Bronchial epithelial cell (primary cell): Measurements from ENCODE around the gene IL12RB2. TPM values are rescaled to one million over a fixed set of nuclear protein-coding genes. Genes with fewer than 3 reads are reported as not detected.
A peak's percentile ranks its signal among the peaks of the same experiment; 100 is the strongest.

ENCODE experiments used
- DNase-seq: peaks from one replicate; pipeline ENCODE4 v3.0.0-alpha.2; 2010; ENCODE audit warnings: low read depth
- FAIRE-seq: peaks from 2 replicates; lab custom pipeline; 2011; peaks lifted over from hg19 to GRCh38; lab: Jason Lieb, UNC
- H3K27me3 ChIP-seq: 2 replicates; pipeline ENCODE4 v1.5.1; 2011; ENCODE audit warnings: low read length; ENCODE audit not compliant: control insufficient read depth, insufficient read depth
- H3K36me3 ChIP-seq: 2 replicates; pipeline ENCODE4 v1.5.1; 2011; ENCODE audit warnings: low read length; ENCODE audit not compliant: control insufficient read depth, insufficient read depth
- H3K4me3 ChIP-seq: 2 replicates; pipeline ENCODE4 v1.5.1; 2011; ENCODE audit warnings: mild to moderate bottlenecking, low read depth, low read length, control low read depth
- CTCF ChIP-seq: IDR thresholded peaks from 2 replicates; pipeline ENCODE4 v1.5.1; 2011; ENCODE audit warnings: mild to moderate bottlenecking, moderate library complexity, low read length, control low read depth, inconsistent platforms; ENCODE audit not compliant: insufficient read depth, severe bottlenecking
- total RNA-seq: library from RNA; depleted of rRNA; stranded (reverse); fragments of >200 nt; gene quantifications from 2 replicates; pipeline ENCODE4 v1.2.1, GENCODE V29; 2014

IL12RB2 gene
- total RNA-seq, 1 donor from 2014 or later = 0.53 TPM

GRCh38 chr1:67324068-67324467 lies 16.4 kb downstream of the IL12RB2 start:
- TF ChIP-seq CTCF = no peak
- DNase-seq = no peak
- Histone ChIP-seq H3K4me3 (no peak overlapping the region), H3K27me3 (no peaks in the 10 kb centered on the region), H3K36me3 (no peaks in the 10 kb centered on the region)
- FAIRE-seq = no peak

GRCh38 chr1:67327864-67328466 lies 20.3 kb downstream of the IL12RB2 start:
- Histone ChIP-seq H3K4me3 (no peak overlapping the region), H3K27me3 (no peaks in the 10 kb centered on the region), H3K36me3 (no peaks in the 10 kb centered on the region)
- no peak for FAIRE-seq
- no peak for TF ChIP-seq CTCF
- DNase-seq = peak; percentile 29

- DNase-seq (peak; percentile 45), FAIRE-seq (no peak)
- no peak for TF ChIP-seq CTCF
- no peak overlapping the region for H3K4me3 ChIP-seq
- no peaks in the 10 kb centered on the region for H3K27me3 ChIP-seq
- H3K36me3 ChIP-seq = no peaks in the 10 kb centered on the region
Observed at GRCh38 chr1:67332653-67333529, 25.2 kb downstream of the IL12RB2 start.

GRCh38 chr1:67333603-67334002 lies 25.9 kb downstream of the IL12RB2 start:
- Histone ChIP-seq H3K27me3 (no peaks in the 10 kb centered on the region), H3K36me3 (no peaks in the 10 kb centered on the region), H3K4me3 (no peak overlapping the region)
- FAIRE-seq (peak; percentile 58), DNase-seq (peak; percentile 95)
- no peak for TF ChIP-seq CTCF

- no peak overlapping the region for H3K4me3 ChIP-seq
- DNase-seq (no peak), FAIRE-seq (no peak)
- H3K36me3 ChIP-seq = no peaks in the 10 kb centered on the region
- TF ChIP-seq CTCF = no peak
- no peaks in the 10 kb centered on the region for H3K27me3 ChIP-seq
Observed at GRCh38 chr1:67335411-67335810, 27.7 kb downstream of the IL12RB2 start.
